ENCODE data around the gene ATP1B3. TPM values are rescaled to one million over a fixed set of nuclear protein-coding genes. Genes with fewer than 3 reads are reported as not detected.

Gene ATP1B3
- total and polyA plus RNA-seq, 9 of the 15 experiments (the other 6 are each of a cell fraction or from before 2014, with no cell fraction given), result 48.3 to 202 (median 123) TPM

- peaks cover 36% of the 10 kb centered on the region; the same call in 2 of the 3 replicates for H3K36me3 ChIP-seq (ENCODE audit: control insufficient read depth, insufficient read depth, low read length)
- no peaks in the 10 kb centered on the region for H3K79me2 ChIP-seq (ENCODE audit: control insufficient read depth, insufficient read depth, low read length)
- no peaks in the 10 kb centered on the region for H3K27me3 ChIP-seq (ENCODE audit: control insufficient read depth in 2 of 2, insufficient read depth in 2 of 2, low read length in 2 of 2)
- no peaks in the 10 kb centered on the region for H3K9me3 ChIP-seq (replicated peaks; ENCODE audit: control insufficient read depth, insufficient read depth, low read depth, low read length)
- no peaks in the 10 kb centered on the region for H3K4me1 ChIP-seq (replicated peaks in 1 of 2; ENCODE audit: control insufficient read depth in 2 of 2, insufficient read depth in 2 of 2, low read length in 2 of 2)
- ChIA-PET CTCF (ENCODE audit: low intra/inter-chr PET ratio) (no interaction called here), POLR2A (interaction anchor here (0.6 to 1.2 kb wide), 4 partner anchors 9 to 25 kb away, joined by 3 to 4 read pairs (median 3); no protein-coding TSS in a partner anchor)
- H3K4me2 ChIP-seq (ENCODE audit: insufficient read depth, low read length), result no peak overlapping the region
- no peak overlapping the region for H3K27ac ChIP-seq (ENCODE audit: extremely low read depth, low read depth, low read length)
- no peak for DNase-seq (ENCODE audit: extremely low read depth in 1 of 4, low spot score in 3 of 4)
- H3K9me1 ChIP-seq (ENCODE audit: control insufficient read depth, insufficient read depth, low read length), result no peaks in the 10 kb centered on the region
- H4K20me1 ChIP-seq (replicated peaks; ENCODE audit: control insufficient read depth, insufficient read depth, low read length), result no peaks in the 10 kb centered on the region
- in situ Hi-C loops (cut with MboI) (no loop called here), intact Hi-C loops (cut with micrococcal nuclease) (no loop called here)
- 0 out of 4 replicates have a peak overlapping the region, but pooled peaks of 1 of the 2 experiments have one; percentile 8 for H3K9ac ChIP-seq (ENCODE audit: insufficient read depth in 1 of 2, low read depth in 2 of 2, low read length in 2 of 2)
- peak; percentile 29 for ATAC-seq
- no peak overlapping the region for H3K4me3 ChIP-seq
- no peak for FAIRE-seq
- WGBS (ENCODE audit: insufficient coverage, low coverage, missing lambda C conversion rate), result 90% methylated on average over 7 of the region's 15 CpGs
- no peak overlapping the region for H2AFZ ChIP-seq (ENCODE audit: low read depth, low read length)
- BruUV-seq (replicated peaks), result no TSS peak
- TF ChIP-seq RBM22 (IDR thresholded peaks at IDR 0.05; ENCODE audit: low read depth, low read length, poor library complexity, severe bottlenecking) (peak; percentile 54), POLR2G (IDR thresholded peaks at IDR 0.05; ENCODE audit: low read depth, low read length) (peak; percentile 54), THRB (CRISPR knock-in tag; conservative IDR thresholded peaks at IDR 0.05) (0 out of 2 replicates have a peak, but pooled peaks have one; percentile 34), NKRF (IDR thresholded peaks at IDR 0.05; ENCODE audit: borderline replicate concordance) (no peak), RB1 (IDR thresholded peaks at IDR 0.05; ENCODE audit: low read depth) (no peak), CCAR2 (IDR thresholded peaks at IDR 0.05; ENCODE audit: low read depth, low read length) (no peak), POLR2A (conservative IDR thresholded peaks at IDR 0.05) (0 out of 2 replicates have a peak, but pooled peaks have one; percentile 25)
These were observed 52.3 kb downstream of the ATP1B3 start for GRCh38 chr3:141928631-141929270.
